ENCODE results near the gene MAP3K21.

MAP3K21 gene

DNA sequence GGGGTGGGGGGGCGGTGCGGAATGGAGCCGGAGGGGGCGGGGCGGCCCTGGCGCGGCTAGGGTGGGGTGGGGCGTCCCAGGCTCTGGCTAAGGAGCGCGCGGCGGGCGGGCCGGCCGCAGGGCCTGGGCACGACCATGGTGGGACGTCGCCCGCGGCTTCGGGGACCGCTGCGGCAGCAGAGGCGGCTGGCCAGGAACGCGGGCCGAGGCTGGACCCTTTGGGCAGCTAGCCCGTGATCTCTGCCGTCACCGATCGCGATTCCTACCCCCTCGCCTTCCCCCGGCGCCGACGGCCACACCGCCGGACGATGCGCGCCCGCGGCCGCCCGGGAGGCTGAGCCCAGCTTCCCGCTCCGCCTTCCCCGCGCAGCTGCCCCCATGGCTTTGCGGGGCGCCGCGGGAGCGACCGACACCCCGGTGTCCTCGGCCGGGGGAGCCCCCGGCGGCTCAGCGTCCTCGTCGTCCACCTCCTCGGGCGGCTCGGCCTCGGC is at the start of gene MAP3K21:
Gene MAP3K21 (plus strand): TSS at position 74 of the 491 bp plus-strand sequence. CDS start 305 bp downstream, at position 379.
- DNase-seq (ENCODE audit: low read depth in 2 of 2): no peak

GRCh38 chr1:233278631-233279030 is 48.9 kb upstream of the MAP3K21 start:
- DNase-seq (ENCODE audit: low read depth in 2 of 2): no peak

DNA sequence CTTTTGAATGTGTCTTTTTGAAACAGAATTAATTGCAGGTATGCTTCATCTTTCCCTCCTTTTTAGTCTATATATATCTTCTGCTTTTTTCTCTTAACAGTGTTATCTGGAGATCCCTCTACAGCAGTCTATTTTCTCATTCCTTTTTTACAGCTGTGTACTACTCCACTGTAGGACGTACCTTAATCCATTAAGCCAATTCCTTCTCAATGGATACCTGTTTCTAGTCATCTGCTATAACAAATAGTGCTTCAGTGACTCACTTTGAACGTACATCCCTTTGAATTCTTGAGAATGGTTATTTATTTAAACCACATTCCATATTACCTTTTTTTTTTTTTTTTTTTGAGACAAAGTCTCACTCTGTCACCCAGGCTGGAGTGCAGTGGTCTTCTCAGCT is 47.6 kb upstream of the MAP3K21 start:
- no peak for DNase-seq (ENCODE audit: low read depth in 2 of 2)

- DNase-seq (ENCODE audit: low read depth in 2 of 2): no peak
Observed at GRCh38 chr1:233281711-233282581, 45.6 kb upstream of the MAP3K21 start.

GRCh38 chr1:233282582-233282886 is 45.0 kb upstream of the MAP3K21 start:
- DNase-seq (ENCODE audit: low read depth in 2 of 2): no peak

DNA sequence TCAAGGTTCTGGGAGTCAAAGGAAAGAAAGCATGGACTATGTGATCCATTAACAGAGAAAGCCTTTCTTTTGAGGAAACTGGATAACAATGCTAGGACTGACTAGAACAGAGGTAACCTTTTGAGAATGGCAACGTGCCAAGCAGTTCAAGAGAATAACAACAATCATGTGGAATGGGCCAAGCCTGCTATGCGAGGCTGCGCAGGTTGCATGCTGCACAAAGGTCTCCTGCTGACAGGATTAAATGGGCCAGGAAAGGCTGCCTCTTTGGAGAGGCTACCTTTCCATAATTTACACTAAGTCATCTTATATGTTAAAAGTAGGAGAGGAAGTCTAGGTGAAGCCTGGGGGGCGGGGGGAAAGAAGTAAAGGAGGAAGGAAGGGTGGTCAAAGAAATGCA is 37.8 kb upstream of the MAP3K21 start:
- no peak for DNase-seq (ENCODE audit: low read depth in 2 of 2)

DNA sequence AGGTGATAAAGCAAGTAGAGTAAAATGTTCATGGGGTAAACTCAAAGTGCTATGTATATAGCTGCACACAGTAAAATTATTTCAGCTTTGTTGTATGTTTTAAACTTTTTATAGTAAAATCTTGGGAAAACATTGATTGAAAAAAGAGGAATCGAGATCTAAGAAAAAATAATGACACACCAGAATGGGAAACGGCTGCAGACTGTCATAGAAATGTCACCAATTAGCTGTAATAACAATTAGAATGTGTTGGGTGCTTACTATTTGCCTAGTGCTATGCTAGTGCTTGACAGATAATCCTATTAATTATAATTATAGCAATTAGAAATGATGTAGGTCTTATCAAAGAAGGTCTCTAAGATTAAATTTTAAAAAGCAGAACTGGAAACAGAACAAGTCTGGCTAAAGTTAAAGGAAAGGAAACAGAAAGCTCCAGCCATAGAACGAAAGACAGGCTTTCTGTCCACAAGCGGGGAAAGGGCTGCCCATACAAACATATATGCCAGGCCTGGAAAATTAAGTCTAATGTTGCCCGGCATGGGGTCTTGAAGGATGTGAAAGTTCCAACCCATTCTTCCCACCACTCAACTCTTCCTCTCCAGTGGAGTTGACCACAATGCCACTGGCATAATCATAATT is 37.0 kb upstream of the MAP3K21 start:
- no peak for DNase-seq (ENCODE audit: low read depth in 2 of 2)

DNA sequence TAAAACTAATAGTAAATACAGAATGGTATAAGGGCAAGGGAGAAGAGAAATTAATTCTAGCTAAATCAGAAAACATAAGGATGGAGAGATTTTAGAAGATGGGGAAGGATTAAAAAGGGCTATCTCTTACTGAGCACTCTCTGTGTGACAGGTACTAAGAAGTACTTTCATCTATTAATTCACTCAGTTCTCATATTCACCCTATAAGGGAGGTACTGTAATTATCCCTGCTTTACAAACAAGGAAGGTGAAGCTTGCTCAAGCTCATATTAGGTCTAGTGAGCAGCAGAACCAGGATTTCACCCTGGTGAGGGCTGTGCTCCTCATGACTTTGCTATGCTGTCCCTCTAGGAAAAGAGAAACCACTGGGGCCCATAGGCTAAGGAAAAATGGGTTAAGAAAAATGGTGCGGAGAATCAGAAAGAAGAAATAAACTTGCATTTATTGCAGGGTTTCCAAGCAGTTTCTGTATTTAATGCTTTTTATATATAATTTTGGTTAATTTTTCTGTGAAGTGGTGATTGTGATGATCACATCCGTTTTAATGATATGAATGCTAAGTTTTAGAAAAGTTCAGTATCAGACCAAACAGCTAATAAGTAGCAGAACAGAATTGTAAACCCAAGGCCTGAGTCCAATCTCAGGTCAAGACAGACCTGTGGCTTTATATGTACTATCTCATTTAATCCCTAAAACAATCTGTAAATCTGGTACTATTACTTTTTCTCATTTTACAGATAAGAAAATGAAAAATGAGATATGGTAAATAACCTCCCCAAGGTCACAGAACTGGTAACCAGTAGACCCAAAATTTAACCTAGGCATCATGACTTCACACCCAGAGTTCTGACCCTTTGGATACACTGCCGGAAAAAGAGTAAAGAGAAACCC is 33.7 kb upstream of the MAP3K21 start:
- no peak for DNase-seq (ENCODE audit: low read depth in 2 of 2)

DNA sequence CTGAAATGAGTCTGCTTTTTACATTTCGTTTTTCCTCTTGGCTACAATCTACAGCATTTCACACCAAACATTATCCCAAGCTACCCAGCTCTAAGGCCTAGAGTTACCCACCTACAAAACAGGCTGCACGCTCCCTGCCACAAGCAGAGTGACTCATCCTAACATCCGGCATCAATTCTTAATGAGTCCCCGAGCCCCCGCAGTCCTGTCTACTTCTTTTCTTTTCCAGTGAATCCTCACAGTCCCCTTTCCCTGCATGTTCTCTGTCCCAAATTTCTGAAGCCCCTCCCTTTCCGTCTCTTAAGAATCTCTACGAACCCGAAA is 32.6 kb upstream of the MAP3K21 start:
- peak; percentile 12 to 37 for DNase-seq (ENCODE audit: low read depth in 2 of 2)

- peak; percentile 34 to 64 for DNase-seq (ENCODE audit: low read depth in 2 of 2)
Observed at GRCh38 chr1:233295237-233295974, 32.1 kb upstream of the MAP3K21 start, which contains the start of gene PCNX2. Gene PCNX2 (minus strand): TSS chr1:233295725. CDS start chr1:233295478, 247 bp downstream.

DNA sequence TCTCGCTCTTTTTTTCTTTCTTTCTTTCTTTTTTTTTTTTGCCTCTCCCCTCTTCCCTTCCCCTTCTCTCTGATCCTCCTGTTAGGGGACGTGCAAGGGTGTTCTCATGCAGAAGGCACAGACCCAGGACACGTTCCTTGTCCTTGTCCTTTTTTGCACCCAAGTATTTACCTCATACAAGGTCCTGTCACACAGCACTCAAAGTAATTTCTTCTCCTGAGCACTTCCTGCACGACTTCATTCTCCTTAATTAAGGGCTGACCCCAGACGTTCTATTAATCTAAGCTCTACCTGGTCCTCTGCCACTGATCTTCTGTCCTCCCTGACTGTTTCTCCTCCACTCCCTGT is 31.6 kb upstream of the MAP3K21 start:
- no peak for DNase-seq (ENCODE audit: low read depth in 2 of 2)

- DNase-seq (ENCODE audit: low read depth in 2 of 2): no peak
Observed at GRCh38 chr1:233299450-233299849, 28.1 kb upstream of the MAP3K21 start.

GRCh38 chr1:233300326-233300725 is 27.2 kb upstream of the MAP3K21 start:
- DNase-seq (ENCODE audit: low read depth in 2 of 2): no peak

- no peak for DNase-seq (ENCODE audit: low read depth in 2 of 2)
Observed at GRCh38 chr1:233304489-233305102, 22.9 kb upstream of the MAP3K21 start.

GRCh38 chr1:233313434-233314155 is 13.9 kb upstream of the MAP3K21 start:
- DNase-seq (ENCODE audit: low read depth in 2 of 2): no peak

GRCh38 chr1:233315718-233316301 is 11.7 kb upstream of the MAP3K21 start:
- DNase-seq (ENCODE audit: low read depth in 2 of 2): no peak

DNA sequence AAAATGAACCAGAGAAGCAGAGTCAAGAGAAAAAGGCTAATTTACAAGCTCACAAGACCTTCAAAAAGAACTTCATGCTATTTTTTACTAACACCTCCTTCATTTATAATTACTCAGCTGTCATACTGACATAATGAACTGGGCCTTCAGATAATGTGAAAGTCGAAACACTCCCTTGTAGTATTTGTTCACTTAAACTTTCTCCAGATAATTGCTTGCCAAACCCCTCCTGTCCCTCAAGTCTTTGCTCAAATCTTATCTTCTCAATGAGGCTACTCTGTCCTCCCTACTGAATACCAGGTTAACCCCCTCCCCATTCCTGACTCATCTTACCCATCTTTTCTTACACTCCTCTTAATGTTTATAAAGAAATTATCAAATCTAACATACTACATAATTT is 11.1 kb upstream of the MAP3K21 start:
- no peak for DNase-seq (ENCODE audit: low read depth in 2 of 2)

- DNase-seq (ENCODE audit: low read depth in 2 of 2): no peak
Observed at GRCh38 chr1:233319272-233319671, 8.3 kb upstream of the MAP3K21 start.

DNA sequence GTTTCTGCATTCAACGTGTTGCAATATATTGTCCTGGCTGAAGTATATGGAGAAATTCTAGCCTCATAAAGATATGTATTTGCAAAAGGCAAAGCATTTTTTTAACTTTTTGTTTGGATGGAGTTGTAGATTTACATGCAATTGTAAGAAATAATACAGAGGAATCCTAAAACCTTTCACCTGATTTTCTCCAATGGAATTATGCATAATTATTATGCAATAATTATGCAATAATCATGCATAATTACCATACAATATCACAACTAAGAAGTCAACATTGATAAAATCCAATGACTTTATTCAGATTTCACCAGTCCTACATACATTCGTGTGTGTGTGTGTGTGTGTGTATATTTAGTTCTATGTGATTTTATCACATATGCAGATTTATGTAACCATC is 7.5 kb upstream of the MAP3K21 start:
- DNase-seq (ENCODE audit: low read depth in 2 of 2): no peak

DNA sequence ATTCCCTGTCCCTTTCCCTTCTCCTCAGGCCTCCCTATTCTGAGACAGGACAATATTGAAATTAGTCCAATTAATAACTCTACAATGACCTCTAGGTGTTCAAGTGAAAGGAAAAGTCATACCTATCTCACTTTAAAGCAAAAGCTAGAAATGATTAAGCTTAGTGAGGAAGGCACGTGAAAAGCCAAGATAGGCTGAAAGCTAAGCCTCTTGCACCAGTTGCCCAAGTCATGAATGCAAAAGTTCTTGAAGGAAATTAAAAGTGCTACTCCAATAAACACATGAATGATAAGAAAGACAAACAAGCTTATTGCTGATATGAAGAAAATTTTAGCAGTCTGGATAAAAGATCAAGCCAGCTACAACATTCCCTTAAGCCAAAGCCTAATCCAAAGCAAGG is 3.8 kb upstream of the MAP3K21 start:
- DNase-seq (ENCODE audit: low read depth in 2 of 2): no peak
